ENCODE measurements around the gene PCDHGC3. TPM values are rescaled to one million over a fixed set of nuclear protein-coding genes. Genes with fewer than 3 reads are reported as not detected.

PCDHGC3 gene
- total RNA-seq, 4 donors from 2014 or later = 6.0 to 17.0 (median 13.6) TPM

DNA sequence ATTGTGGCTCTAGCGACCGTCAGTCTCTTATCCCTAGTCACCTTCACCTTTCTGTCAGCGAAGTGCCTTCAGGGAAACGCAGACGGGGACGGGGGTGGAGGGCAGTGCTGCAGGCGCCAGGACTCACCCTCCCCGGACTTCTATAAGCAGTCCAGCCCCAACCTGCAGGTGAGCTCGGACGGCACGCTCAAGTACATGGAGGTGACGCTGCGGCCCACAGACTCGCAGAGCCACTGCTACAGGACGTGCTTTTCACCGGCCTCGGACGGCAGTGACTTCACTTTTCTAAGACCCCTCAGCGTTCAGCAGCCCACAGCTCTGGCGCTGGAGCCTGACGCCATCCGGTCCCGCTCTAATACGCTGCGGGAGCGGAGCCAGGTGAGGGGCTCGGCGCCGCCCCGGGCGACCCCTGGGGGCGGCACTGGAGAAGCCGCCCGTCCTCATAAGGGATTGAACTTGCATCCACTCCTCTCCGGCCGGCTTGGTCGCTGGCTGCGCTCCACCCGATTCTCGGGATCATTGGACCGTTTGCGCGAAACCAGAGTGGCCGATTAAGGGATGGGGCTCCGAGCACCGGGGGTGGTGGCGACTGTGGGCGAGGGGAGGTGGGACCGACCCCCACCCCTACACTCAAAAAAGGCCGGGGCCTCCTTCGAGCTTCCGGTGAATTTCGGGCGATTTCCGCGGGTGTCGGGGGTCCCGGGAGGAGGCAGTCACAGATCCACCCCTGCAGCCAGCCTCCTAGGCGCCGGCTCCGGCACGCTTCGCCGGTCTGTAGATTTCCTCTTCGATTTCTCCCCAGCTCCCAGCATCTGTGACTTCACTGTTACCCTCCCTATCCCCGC is 15.8 kb downstream of the PCDHGC3 start:
- H3K4me1 ChIP-seq = peaks cover 0 to 5% (median 0%) of the 10 kb centered on the region in 4 donors
- intact Hi-C loops (cut with DNase I; ENCODE audit: low total_unique reads) = no loop called here
- peak overlapping the region in 1 of 4 donors; percentile 27 for H3K4me3 ChIP-seq
- in situ Hi-C loops (cut with MboI; ENCODE audit: low pct_ligation_motif_present in 1 of 4, low pct_unique_long_range_greater_than_20kb in 1 of 4, low sequenced_read_pairs in 3 of 4) = no loop called here
- no peaks in the 10 kb centered on the region for H3K36me3 ChIP-seq
- no peaks in the 10 kb centered on the region for H3K9me3 ChIP-seq
- peaks cover 22% of the 10 kb centered on the region for H3K27me3 ChIP-seq
- TF ChIP-seq POLR2A (IDR thresholded peaks at IDR 0.05) (no peak), POLR2AphosphoS5 (IDR thresholded peaks at IDR 0.05) (no peak)
- no peak overlapping the region for H3K27ac ChIP-seq
- no peak for DNase-seq
- 72% methylated on average over 66 of the region's 66 CpGs; no CpG with 5 or more reads in 1 of the 2 donors for WGBS, 2 donors (ENCODE audit: low coverage in 1 of 2)

DNA sequence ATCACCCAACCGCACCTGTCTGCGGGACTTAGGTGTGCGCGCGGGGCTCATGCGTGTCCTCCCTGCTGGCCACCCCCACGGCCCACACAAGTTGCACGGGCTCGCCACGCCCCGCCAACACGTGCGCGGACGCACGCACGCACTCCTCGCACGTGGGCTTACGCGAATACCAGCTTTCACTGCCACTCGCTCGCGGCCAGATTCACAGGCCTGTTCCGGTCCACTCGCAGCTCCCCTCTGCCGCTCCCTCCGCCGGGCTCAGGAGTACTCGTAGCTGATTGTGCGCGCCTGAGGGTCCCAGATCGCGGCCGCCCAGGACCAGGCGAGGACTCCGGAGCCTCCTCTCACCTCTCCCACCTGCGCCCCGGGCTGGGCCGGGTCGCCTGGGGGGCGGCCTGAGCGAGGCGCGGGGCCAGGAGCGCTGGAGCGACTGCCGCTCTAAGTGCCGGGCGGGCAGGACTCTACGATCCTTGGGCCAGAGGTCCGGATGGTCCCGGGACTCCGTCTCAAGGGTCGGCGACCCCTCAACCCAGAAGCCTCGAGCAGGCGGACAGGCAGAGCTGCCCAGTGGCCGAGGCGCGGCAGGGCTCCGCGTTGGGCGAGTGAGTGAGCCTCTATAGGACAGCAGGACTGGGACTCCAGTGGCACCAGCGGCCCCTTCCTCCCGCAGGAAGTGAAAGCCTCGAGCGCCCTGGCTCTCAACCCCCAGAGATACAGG is 16.6 kb downstream of the PCDHGC3 start:
- 61% methylated on average over 46 of the region's 68 CpGs; no CpG with 5 or more reads in 1 of the 2 donors for WGBS, 2 donors (ENCODE audit: low coverage in 1 of 2)
- in situ Hi-C loops (cut with MboI; ENCODE audit: low pct_ligation_motif_present in 1 of 4, low pct_unique_long_range_greater_than_20kb in 1 of 4, low sequenced_read_pairs in 3 of 4) = no loop called here
- intact Hi-C loops (cut with DNase I; ENCODE audit: low total_unique reads) = no loop called here
- Histone ChIP-seq H3K9me3 (no peaks in the 10 kb centered on the region), H3K27ac (no peak overlapping the region), H3K36me3 (no peaks in the 10 kb centered on the region), H3K4me1 (peaks cover 0 to 5% (median 0%) of the 10 kb centered on the region in 4 donors), H3K27me3 (peaks cover 22% of the 10 kb centered on the region), H3K4me3 (peak overlapping the region in 1 of 4 donors; percentile 27)
- DNase-seq = no peak
- TF ChIP-seq EP300 (IDR thresholded peaks at IDR 0.05; ENCODE audit: low read depth) (no peak), POLR2AphosphoS5 (IDR thresholded peaks at IDR 0.05) (no peak), POLR2A (IDR thresholded peaks at IDR 0.05) (no peak)
- TF ChIP-seq, protein P1, sequence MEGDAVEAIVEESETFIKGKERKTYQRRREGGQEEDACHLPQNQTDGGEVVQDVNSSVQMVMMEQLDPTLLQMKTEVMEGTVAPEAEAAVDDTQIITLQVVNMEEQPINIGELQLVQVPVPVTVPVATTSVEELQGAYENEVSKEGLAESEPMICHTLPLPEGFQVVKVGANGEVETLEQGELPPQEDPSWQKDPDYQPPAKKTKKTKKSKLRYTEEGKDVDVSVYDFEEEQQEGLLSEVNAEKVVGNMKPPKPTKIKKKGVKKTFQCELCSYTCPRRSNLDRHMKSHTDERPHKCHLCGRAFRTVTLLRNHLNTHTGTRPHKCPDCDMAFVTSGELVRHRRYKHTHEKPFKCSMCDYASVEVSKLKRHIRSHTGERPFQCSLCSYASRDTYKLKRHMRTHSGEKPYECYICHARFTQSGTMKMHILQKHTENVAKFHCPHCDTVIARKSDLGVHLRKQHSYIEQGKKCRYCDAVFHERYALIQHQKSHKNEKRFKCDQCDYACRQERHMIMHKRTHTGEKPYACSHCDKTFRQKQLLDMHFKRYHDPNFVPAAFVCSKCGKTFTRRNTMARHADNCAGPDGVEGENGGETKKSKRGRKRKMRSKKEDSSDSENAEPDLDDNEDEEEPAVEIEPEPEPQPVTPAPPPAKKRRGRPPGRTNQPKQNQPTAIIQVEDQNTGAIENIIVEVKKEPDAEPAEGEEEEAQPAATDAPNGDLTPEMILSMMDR (IDR thresholded peaks at IDR 0.05) = no peak

GRCh38 chr5:141493500-141494422 is 18.0 kb downstream of the PCDHGC3 start:
- no peak for DNase-seq
- H3K36me3 ChIP-seq = no peaks in the 10 kb centered on the region
- H3K9me3 ChIP-seq = no peaks in the 10 kb centered on the region
- 93 to 94% methylated on average over 4 to 10 of the region's 10 CpGs for WGBS, 2 donors (ENCODE audit: low coverage in 1 of 2)
- in situ Hi-C loops (cut with MboI; ENCODE audit: low pct_ligation_motif_present in 1 of 4, low pct_unique_long_range_greater_than_20kb in 1 of 4, low sequenced_read_pairs in 3 of 4) (no loop called here), intact Hi-C loops (cut with DNase I; ENCODE audit: low total_unique reads) (no loop called here)
- peaks cover 0 to 5% (median 0%) of the 10 kb centered on the region in 4 donors for H3K4me1 ChIP-seq
- H3K27ac ChIP-seq = no peak overlapping the region
- H3K27me3 ChIP-seq = peaks cover 22% of the 10 kb centered on the region
- H3K4me3 ChIP-seq = no peak overlapping the region
- no peak for TF ChIP-seq EP300 (IDR thresholded peaks at IDR 0.05; ENCODE audit: low read depth)
- TF ChIP-seq POLR2AphosphoS5 (IDR thresholded peaks at IDR 0.05) = no peak
- TF ChIP-seq, protein P1 (IDR thresholded peaks at IDR 0.05) = no peak
- TF ChIP-seq POLR2A (IDR thresholded peaks at IDR 0.05) = no peak

- in situ Hi-C loops (cut with MboI; ENCODE audit: low pct_ligation_motif_present in 1 of 4, low pct_unique_long_range_greater_than_20kb in 1 of 4, low sequenced_read_pairs in 3 of 4) = no loop called here
Observed at GRCh38 chr5:141494761-141495452, 19.1 kb downstream of the PCDHGC3 start.

More at GRCh38 chr5:141494761-141495452, 19.1 kb downstream of the PCDHGC3 start:
- Histone ChIP-seq H3K4me1 (peaks cover 0 to 5% (median 0%) of the 10 kb centered on the region in 4 donors), H3K9me3 (no peaks in the 10 kb centered on the region), H3K36me3 (no peaks in the 10 kb centered on the region), H3K27ac (no peak overlapping the region), H3K27me3 (peaks cover 22% of the 10 kb centered on the region), H3K4me3 (no peak overlapping the region)
- intact Hi-C loops (cut with DNase I; ENCODE audit: low total_unique reads) = no loop called here
- DNase-seq = no peak
- WGBS, 2 donors (ENCODE audit: low coverage in 1 of 2) = 50 to 79% methylated on average over 3 to 21 of the region's 22 CpGs
- TF ChIP-seq, protein P1 (IDR thresholded peaks at IDR 0.05) = no peak
- no peak for TF ChIP-seq POLR2AphosphoS5 (IDR thresholded peaks at IDR 0.05)
- TF ChIP-seq EP300 (IDR thresholded peaks at IDR 0.05; ENCODE audit: low read depth) = no peak
- no peak for TF ChIP-seq POLR2A (IDR thresholded peaks at IDR 0.05)

Measured in transverse colon (tissue), 4 donors.